GM23248 (cell line): ENCODE results near the gene WASHC2C. TPM values are rescaled to one million over a fixed set of nuclear protein-coding genes. Genes with fewer than 3 reads are reported as not detected.
"Not testable (repeated sequence)": the region's sequence is repeated elsewhere in the genome, so short reads cannot be mapped to it uniquely, and the experiment has no call there.

Source experiments
- DNase-seq: peaks from one replicate; pipeline ENCODE4 v3.0.0-alpha.2; 2015
- H2AFZ ChIP-seq: fragments of 200-600 bp; sonication (generic); 2 replicates; pipeline ENCODE4 v1.6.1; 2016; ENCODE audit warnings: antibody characterized with exemption
- H3F3A ChIP-seq: fragments of 200-600 bp; sonication (generic); 2 replicates; pipeline ENCODE4 v1.6.1; 2016; ENCODE audit warnings: mild to moderate bottlenecking, antibody characterized with exemption, mixed run types; ENCODE audit not compliant: insufficient read depth
- H3K27ac ChIP-seq: fragments of 200-600 bp; sonication (generic); 2 replicates; pipeline ENCODE4 v1.5.1; 2016; ENCODE audit warnings: mild to moderate bottlenecking
- H3K27me3 ChIP-seq: fragments of 200-600 bp; sonication (generic); replicated peaks from 2 replicates; pipeline ENCODE4 v1.6.1; 2016; ENCODE audit warnings: mild to moderate bottlenecking; ENCODE audit not compliant: insufficient read depth
- H3K36me3 ChIP-seq: fragments of 200-600 bp; sonication (generic); 2 replicates; pipeline ENCODE4 v1.6.1; 2016; ENCODE audit warnings: low read depth, mild to moderate bottlenecking
- H3K4me1 ChIP-seq: fragments of 200-600 bp; sonication (generic); 2 replicates; pipeline ENCODE4 v1.6.1; 2016; ENCODE audit warnings: mild to moderate bottlenecking; ENCODE audit not compliant: insufficient read depth
- H3K4me2 ChIP-seq: fragments of 200-600 bp; sonication (generic); one replicate; pipeline ENCODE4 v1.6.1; 2016; ENCODE audit warnings: mild to moderate bottlenecking; ENCODE audit not compliant: unreplicated experiment
- H3K4me3 ChIP-seq: fragments of 200-600 bp; sonication (generic); 2 replicates; pipeline ENCODE4 v1.5.1; 2016; ENCODE audit warnings: mild to moderate bottlenecking
- H3K79me2 ChIP-seq: fragments of 200-600 bp; sonication (generic); 2 replicates; pipeline ENCODE4 v1.6.1; 2016; ENCODE audit warnings: mild to moderate bottlenecking; ENCODE audit not compliant: insufficient read depth
- H3K9ac ChIP-seq: fragments of 200-600 bp; sonication (generic); 2 replicates; pipeline ENCODE4 v1.6.1; 2016; ENCODE audit warnings: mild to moderate bottlenecking
- H3K9me2 ChIP-seq: fragments of 200-600 bp; sonication (generic); 2 replicates; pipeline ENCODE4 v1.6.1; 2016; ENCODE audit warnings: mixed run types, mild to moderate bottlenecking, moderate library complexity; ENCODE audit not compliant: insufficient read depth
- H3K9me3 ChIP-seq: fragments of 200-600 bp; sonication (generic); one replicate; pipeline ENCODE4 v1.6.1; 2017; ENCODE audit warnings: low read depth
- H4K20me1 ChIP-seq: fragments of 200-600 bp; sonication (generic); 2 replicates; pipeline ENCODE4 v1.6.0; 2016; ENCODE audit not compliant: insufficient read depth
- EZH2 ChIP-seq: fragments of 200-600 bp; sonication (generic); IDR thresholded peaks from 2 replicates; pipeline ENCODE4 v1.6.1; 2018; ENCODE audit warnings: antibody characterized with exemption, mild to moderate bottlenecking; ENCODE audit not compliant: insufficient read depth, poor library complexity, severe bottlenecking
- EZH2phosphoT487 ChIP-seq: fragments of 200-600 bp; sonication (generic); IDR thresholded peaks from 2 replicates; pipeline ENCODE4 v1.6.1; 2018; ENCODE audit warnings: antibody characterized with exemption, moderate library complexity, mild to moderate bottlenecking, low read depth; ENCODE audit not compliant: insufficient read depth
- WGBS, 2 experiments: methylation state at CpG; one replicate each; pipeline ENCODE4 v1.1.6; 2015 to 2017; ENCODE audit warnings: low lambda C conversion rate in 2 of 2, low coverage in 1 of 2; ENCODE audit errors: missing lambda C conversion rate in 2 of 2; 5-methylcytosine and 5-hydroxymethylcytosine counted together
- in situ Hi-C: fragments of 300-500 bp; cut with MboI; formaldehyde crosslinking; loops from 2 replicates; pipeline ENCODE4 v1.15.0; 2020
- polyA plus RNA-seq: library from polyadenylated mRNA; unstranded; fragments of >200 nt; fragmentation: Nextera tagmentation; extraction: Ambion mirVana; gene quantifications from 2 replicates; pipeline ENCODE4 v1.2.1, GENCODE V29; 2016
- small RNA-seq: library from RNA; depleted of rRNA; stranded (forward); fragments of <200 nt; gene quantifications from one replicate; pipeline ENCODE3, GENCODE V24; 2014; ENCODE audit warnings: low read depth, low replicate concordance
- total RNA-seq: library from RNA; depleted of rRNA; stranded (reverse); fragments of >200 nt; shearing (Covaris generic); gene quantifications from 2 replicates; pipeline ENCODE4 v1.2.3, GENCODE V29; 2014; rRNA removed

Gene WASHC2C
- total and polyA plus RNA-seq, 2 experiments from 2014 or later = 23.1 to 31.7 TPM

DNA sequence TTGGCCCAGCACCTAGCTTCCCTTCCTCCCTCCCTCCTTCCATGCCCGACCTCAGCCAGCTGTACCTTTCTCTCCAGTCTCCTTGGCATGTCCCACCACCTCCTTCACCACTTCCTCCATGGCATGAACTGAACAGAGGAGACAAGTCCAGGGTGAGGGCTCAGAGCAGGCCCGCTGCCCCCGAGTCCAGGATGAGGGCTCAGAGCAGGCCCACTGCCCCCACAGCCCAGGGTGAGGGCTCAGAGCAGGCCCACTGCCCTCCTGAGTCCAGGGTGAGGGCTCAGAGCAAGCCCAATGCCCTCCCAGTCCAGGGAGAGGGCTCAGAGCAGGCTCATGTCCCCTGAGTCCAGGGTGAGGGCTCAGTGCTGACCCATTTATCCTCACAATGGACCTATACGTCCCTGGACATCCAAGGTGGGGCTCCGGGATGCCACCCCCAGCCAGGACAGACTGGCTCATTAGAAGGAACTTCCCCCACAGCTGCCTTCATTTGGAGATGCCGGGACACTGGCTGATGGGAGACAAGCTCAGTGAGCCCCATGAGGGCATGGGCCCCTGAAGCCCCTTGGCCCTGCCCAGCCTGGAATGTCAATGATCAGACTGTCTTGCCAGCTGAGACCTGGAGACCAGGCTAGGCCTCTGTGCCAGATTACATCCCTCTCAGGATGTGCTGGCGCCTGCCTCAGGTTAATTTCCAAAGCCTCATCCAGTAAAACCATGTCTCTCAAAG, 90.2 kb downstream of the WASHC2C start:
- Histone ChIP-seq H3K27me3 (no peaks in the 10 kb centered on the region), H3F3A (no peaks in the 10 kb centered on the region), H3K9me3 (no peaks in the 10 kb centered on the region), H3K79me2 (no peaks in the 10 kb centered on the region), H3K4me1 (no peaks in the 10 kb centered on the region), H4K20me1 (no peaks in the 10 kb centered on the region), H3K4me2 (no peak overlapping the region), H3K9me2 (no peaks in the 10 kb centered on the region), H3K9ac (no peak overlapping the region), H2AFZ (no peak overlapping the region), H3K4me3 (no peak overlapping the region), H3K27ac (no peak overlapping the region), H3K36me3 (no peaks in the 10 kb centered on the region)
- in situ Hi-C loops = no loop called here
- WGBS, 2 experiments = 74 to 79% methylated on average over 7 of the region's 7 CpGs
- TF ChIP-seq EZH2 = no peak
- TF ChIP-seq EZH2phosphoT487 = no peak
- no peak for DNase-seq

DNA sequence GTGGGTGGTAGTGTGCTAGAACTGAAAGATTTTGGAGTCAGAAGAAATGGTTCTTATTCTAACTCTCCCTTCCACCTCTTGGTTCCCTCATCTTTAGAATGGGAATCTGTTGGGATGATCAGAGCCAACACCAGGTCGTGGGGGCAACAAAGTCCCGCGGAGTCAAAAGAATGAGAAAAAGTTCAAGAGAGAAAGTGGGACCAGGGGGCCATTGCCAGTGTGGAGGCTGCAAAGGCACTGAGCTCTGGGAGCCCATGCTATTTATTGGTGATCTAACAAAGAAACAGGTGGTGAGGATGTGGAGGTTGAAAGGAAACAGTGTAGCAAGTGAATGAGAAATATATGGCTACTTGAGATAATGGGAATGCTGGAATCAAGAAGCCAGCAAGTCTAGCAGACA, 90.8 kb downstream of the WASHC2C start:
- H3K36me3 ChIP-seq = no peaks in the 10 kb centered on the region
- 73 to 77% methylated on average over 3 of the region's 3 CpGs for WGBS, 2 experiments
- no peaks in the 10 kb centered on the region for H4K20me1 ChIP-seq
- H3K9ac ChIP-seq = no peak overlapping the region
- H3K4me3 ChIP-seq = no peak overlapping the region
- in situ Hi-C loops = no loop called here
- no peak overlapping the region for H2AFZ ChIP-seq
- no peaks in the 10 kb centered on the region for H3K4me1 ChIP-seq
- no peaks in the 10 kb centered on the region for H3K79me2 ChIP-seq
- H3K9me2 ChIP-seq = no peaks in the 10 kb centered on the region
- no peaks in the 10 kb centered on the region for H3F3A ChIP-seq
- no peaks in the 10 kb centered on the region for H3K27me3 ChIP-seq
- TF ChIP-seq EZH2phosphoT487 (no peak), EZH2 (no peak)
- no peak overlapping the region for H3K4me2 ChIP-seq
- no peak overlapping the region for H3K27ac ChIP-seq
- H3K9me3 ChIP-seq = no peaks in the 10 kb centered on the region
- no peak for DNase-seq

DNA sequence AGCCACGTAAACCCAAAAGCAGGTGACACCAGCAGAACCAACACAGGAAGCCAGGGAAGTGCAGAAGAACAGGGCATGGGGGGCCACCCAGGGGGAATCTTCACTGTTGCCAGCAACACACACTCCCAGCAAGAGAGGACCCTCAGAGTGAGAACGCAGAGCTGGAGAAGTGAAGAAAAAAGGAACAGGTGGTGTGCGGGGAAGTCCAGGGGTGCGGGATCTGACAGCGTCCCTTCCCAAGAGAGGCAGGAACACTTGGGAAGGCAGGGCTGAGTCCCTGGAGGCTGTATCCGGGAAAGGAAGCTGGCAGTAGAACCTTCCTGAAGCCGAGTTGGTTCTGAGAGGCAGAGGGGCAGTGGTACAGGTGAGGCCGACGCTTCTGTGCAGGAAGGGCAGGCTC, 92.5 kb downstream of the WASHC2C start:
- no peak overlapping the region for H3K4me3 ChIP-seq
- H3K9me2 ChIP-seq = no peaks in the 10 kb centered on the region
- 72 to 74% methylated on average over 8 to 9 of the region's 9 CpGs for WGBS, 2 experiments
- no peak overlapping the region for H2AFZ ChIP-seq
- no peak overlapping the region for H3K4me2 ChIP-seq
- H3K9ac ChIP-seq = no peak overlapping the region
- H3K27me3 ChIP-seq = no peaks in the 10 kb centered on the region
- H3K36me3 ChIP-seq = no peaks in the 10 kb centered on the region
- H3K27ac ChIP-seq = no peak overlapping the region
- H4K20me1 ChIP-seq = no peaks in the 10 kb centered on the region
- H3K4me1 ChIP-seq = no peaks in the 10 kb centered on the region
- in situ Hi-C loops = no loop called here
- DNase-seq = no peak
- no peak for TF ChIP-seq EZH2phosphoT487
- no peak for TF ChIP-seq EZH2
- no peaks in the 10 kb centered on the region for H3K79me2 ChIP-seq
- no peaks in the 10 kb centered on the region for H3K9me3 ChIP-seq
- H3F3A ChIP-seq = no peaks in the 10 kb centered on the region

DNA sequence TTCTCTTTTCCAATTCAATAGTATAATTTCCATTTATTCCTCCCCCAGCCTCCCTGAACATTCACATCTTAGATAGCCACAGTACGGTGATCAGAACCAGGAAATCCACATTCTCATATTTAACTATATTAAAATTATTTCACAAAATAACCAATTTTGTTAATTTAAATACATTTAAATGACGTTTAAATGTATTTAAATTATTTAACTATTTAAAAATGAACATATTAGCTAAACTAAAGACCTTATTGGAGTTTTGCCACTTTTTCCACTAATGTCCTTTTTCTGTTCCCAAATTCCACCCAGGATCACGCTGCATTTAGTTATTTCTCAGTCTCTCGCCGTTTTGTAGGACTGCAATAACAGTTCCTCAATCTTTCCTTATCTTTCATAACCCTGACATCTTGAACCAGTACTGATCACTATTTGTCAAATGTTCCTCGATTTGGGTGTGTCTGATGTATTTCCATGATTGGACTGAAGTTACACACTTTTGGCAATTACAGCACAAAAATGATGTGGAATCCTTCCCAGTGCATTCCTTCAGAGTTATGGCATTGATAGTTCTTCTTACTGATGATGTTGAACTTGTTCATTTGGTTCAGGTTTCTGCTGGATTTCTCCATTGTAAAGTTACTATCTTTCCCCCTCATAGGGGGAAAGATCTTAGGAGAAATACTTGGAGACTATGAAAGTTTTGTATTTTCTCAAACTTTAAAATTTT, 93.2 kb downstream of the WASHC2C start:
- in situ Hi-C loops, H2AFZ ChIP-seq, H4K20me1 ChIP-seq, H3F3A ChIP-seq, H3K9ac ChIP-seq, H3K9me3 ChIP-seq, H3K36me3 ChIP-seq, H3K27me3 ChIP-seq, H3K27ac ChIP-seq, H3K4me3 ChIP-seq, H3K4me2 ChIP-seq, H3K4me1 ChIP-seq, H3K79me2 ChIP-seq, H3K9me2 ChIP-seq: not testable (repeated sequence)
- peak; percentile 24 for DNase-seq
- 40 to 42% methylated on average over 6 of the region's 6 CpGs for WGBS, 2 experiments

DNA sequence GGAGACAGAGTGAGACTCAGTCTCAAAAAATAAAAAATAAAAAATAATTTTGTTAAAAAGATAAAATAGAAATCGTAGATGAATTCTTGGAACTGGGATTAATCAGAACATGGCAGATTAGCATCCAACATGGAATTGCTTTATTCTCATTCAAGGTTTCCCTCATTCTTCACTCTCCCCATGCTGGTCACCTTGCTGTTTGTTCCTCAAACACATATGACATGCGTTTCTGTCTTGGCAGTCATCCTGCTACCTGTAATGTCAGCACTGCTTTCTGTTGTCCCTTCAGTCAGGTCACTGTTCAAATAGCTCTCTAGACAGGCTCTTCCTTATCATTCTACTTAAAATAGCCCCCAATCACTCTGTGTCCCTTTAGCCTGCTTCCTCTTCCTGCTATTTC, 95.9 kb downstream of the WASHC2C start:
- H3K4me1 ChIP-seq, H3K36me3 ChIP-seq, H3K9me3 ChIP-seq, H3K79me2 ChIP-seq, H3K27ac ChIP-seq, H3F3A ChIP-seq, H4K20me1 ChIP-seq, H3K4me3 ChIP-seq, DNase-seq, H3K9ac ChIP-seq, in situ Hi-C loops, H3K4me2 ChIP-seq, H2AFZ ChIP-seq, H3K27me3 ChIP-seq, H3K9me2 ChIP-seq: not testable (repeated sequence)
- 69 to 72% methylated on average over 2 of the region's 2 CpGs for WGBS, 2 experiments

Small RNA genes lying within 50 kb of the gene (small RNA-seq; reads per million reads assigned to genes)
- not detected for gene AC012044.1

Other genes with a start within 250 kb of the WASHC2C start
- gene ZFAND4, start 54.5 kb upstream of the WASHC2C start, total RNA-seq = 5.2 and 8.1 TPM in 2 replicates
- gene ZFAND4, start 54.5 kb upstream of the WASHC2C start, polyA plus RNA-seq = 2.7 and 4.0 TPM in 2 replicates
- gene AGAP4, start 120.2 kb downstream of the WASHC2C start, total RNA-seq = 7.7 and 13.3 TPM in 2 replicates
- gene AGAP4, start 120.2 kb downstream of the WASHC2C start, polyA plus RNA-seq = 3.1 and 5.3 TPM in 2 replicates
- gene TIMM23, start 245.2 kb downstream of the WASHC2C start, total RNA-seq = 75.2 and 104 TPM in 2 replicates
- 145 and 147 TPM in 2 replicates for gene TIMM23, start 245.2 kb downstream of the WASHC2C start, polyA plus RNA-seq